Nephron (organoid): ENCODE measurements around the gene DSG4.

Source experiments
- H3K27ac Mint-ChIP-seq, 3 experiments: 2 replicates each; pipeline ENCODE4 v1.8.0; 2020; ENCODE audit warnings: mixed read lengths in 3 of 3, mild to moderate bottlenecking in 2 of 3, moderate library complexity in 1 of 3
- H3K27me3 Mint-ChIP-seq: 2 replicates; pipeline ENCODE4 v1.8.0; 2021; ENCODE audit warnings: low read depth, mild to moderate bottlenecking, moderate library complexity, mixed read lengths
- H3K36me3 Mint-ChIP-seq: 2 replicates; pipeline ENCODE4 v1.8.0; 2020; ENCODE audit warnings: low read depth, mixed read lengths
- H3K4me1 Mint-ChIP-seq: 2 replicates; pipeline ENCODE4 v1.8.0; 2020; ENCODE audit warnings: mixed read lengths
- H3K4me3 Mint-ChIP-seq, 3 experiments: 2 replicates each; pipeline ENCODE4 v1.8.0; 2020; ENCODE audit warnings: mild to moderate bottlenecking in 3 of 3, mixed read lengths in 3 of 3, moderate library complexity in 2 of 3
- H3K9me3 Mint-ChIP-seq: 2 replicates; pipeline ENCODE4 v1.8.0; 2020; ENCODE audit warnings: mixed read lengths
- CTCF ChIP-seq, 3 experiments: fragments of 200-600 bp; sonication (generic); IDR thresholded peaks; one replicate each; pipeline ENCODE4 v1.5.0; 2021; ENCODE audit warnings: antibody characterized with exemption in 3 of 3; ENCODE audit not compliant: unreplicated experiment in 3 of 3

The DSG4 gene

GRCh38 chr18:31401156-31402025 is 24.8 kb downstream of the DSG4 start:
- no peaks in the 10 kb centered on the region for H3K27me3 Mint-ChIP-seq
- H3K9me3 Mint-ChIP-seq, result no peaks in the 10 kb centered on the region
- H3K4me1 Mint-ChIP-seq, result peaks cover 39% of the 10 kb centered on the region
- peak overlapping the region in 1 of 3 experiments; percentile 78 for H3K27ac Mint-ChIP-seq
- H3K4me3 Mint-ChIP-seq, result no peak overlapping the region
- no peak for TF ChIP-seq CTCF (IDR thresholded peaks at IDR 0.05; ENCODE audit: unreplicated experiment in 3 of 3)
- no peaks in the 10 kb centered on the region for H3K36me3 Mint-ChIP-seq

DNA sequence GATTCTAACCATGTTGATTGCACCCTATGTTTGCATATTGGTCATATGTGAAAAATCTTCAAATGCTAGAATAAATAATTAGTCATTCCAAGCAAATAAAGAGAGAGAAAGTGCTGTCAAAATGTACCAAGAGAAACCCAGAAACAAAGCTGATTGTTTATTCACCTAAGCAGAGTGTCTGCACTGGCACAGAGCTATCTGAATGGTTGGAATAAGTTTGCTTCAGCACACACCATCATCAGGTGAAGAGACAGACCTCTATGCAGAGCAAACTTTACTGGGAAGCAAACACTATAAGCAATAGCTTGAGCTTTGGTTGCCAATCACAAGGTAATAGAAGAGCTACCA is 25.4 kb downstream of the DSG4 start:
- no peaks in the 10 kb centered on the region for H3K9me3 Mint-ChIP-seq
- no peak overlapping the region for H3K4me3 Mint-ChIP-seq
- peak overlapping the region in 1 of 3 experiments; percentile 78 for H3K27ac Mint-ChIP-seq
- peaks cover 35% of the 10 kb centered on the region for H3K4me1 Mint-ChIP-seq
- TF ChIP-seq CTCF (IDR thresholded peaks at IDR 0.05; ENCODE audit: unreplicated experiment in 3 of 3), result no peak
- no peaks in the 10 kb centered on the region for H3K36me3 Mint-ChIP-seq
- H3K27me3 Mint-ChIP-seq, result no peaks in the 10 kb centered on the region

DNA sequence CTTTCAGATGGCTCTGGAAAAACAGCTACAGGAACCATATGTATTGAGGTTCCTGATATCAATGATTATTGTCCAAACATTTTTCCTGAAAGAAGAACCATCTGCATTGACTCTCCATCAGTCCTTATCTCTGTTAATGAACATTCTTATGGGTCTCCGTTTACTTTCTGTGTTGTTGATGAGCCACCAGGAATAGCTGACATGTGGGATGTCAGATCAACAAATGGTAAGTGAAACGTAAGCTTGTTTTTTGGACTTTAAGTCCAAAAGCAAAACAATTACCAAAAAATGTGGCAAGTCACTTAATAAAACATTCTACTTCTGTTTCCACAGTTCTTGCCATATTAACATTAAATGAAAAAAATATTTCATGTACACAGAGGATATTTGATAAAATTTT is 26.8 kb downstream of the DSG4 start:
- TF ChIP-seq CTCF (IDR thresholded peaks at IDR 0.05; ENCODE audit: unreplicated experiment in 3 of 3), result no peak
- Mint-ChIP-seq H3K27me3 (no peaks in the 10 kb centered on the region), H3K9me3 (no peaks in the 10 kb centered on the region), H3K4me3 (no peak overlapping the region), H3K27ac (no peak overlapping the region), H3K4me1 (peaks cover 25% of the 10 kb centered on the region), H3K36me3 (no peaks in the 10 kb centered on the region)

- Mint-ChIP-seq H3K36me3 (no peaks in the 10 kb centered on the region), H3K27me3 (no peaks in the 10 kb centered on the region), H3K9me3 (no peaks in the 10 kb centered on the region), H3K27ac (no peak overlapping the region), H3K4me1 (no peaks in the 10 kb centered on the region), H3K4me3 (no peak overlapping the region)
- no peak for TF ChIP-seq CTCF (IDR thresholded peaks at IDR 0.05; ENCODE audit: unreplicated experiment in 3 of 3)
These were observed 31.1 kb downstream of the DSG4 start for GRCh38 chr18:31407649-31408048.

DNA sequence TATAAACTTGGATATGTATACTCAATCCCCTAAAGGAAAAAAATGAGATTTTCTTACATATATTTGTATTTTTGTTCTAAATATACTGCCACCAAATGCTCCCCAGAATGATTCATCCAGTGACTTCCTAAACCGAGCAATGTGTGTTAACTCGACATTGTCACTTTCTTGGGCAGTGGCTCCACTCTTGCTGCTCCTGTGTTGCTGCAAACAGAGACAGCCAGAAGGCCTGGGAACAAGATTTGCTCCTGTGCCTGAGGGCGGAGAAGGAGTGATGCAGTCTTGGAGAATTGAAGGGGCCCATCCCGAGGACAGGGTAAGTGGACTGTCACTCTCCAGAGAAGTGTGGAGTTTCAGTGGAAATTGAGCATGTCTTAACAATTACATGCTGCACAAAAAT is 32.7 kb downstream of the DSG4 start:
- TF ChIP-seq CTCF (IDR thresholded peaks at IDR 0.05; ENCODE audit: unreplicated experiment in 3 of 3), result no peak
- Mint-ChIP-seq H3K36me3 (no peaks in the 10 kb centered on the region), H3K27ac (no peak overlapping the region), H3K4me3 (no peak overlapping the region), H3K4me1 (no peaks in the 10 kb centered on the region), H3K9me3 (no peaks in the 10 kb centered on the region), H3K27me3 (no peaks in the 10 kb centered on the region)
